H9 (cell line): ENCODE measurements around the gene NBEAL2. TPM values are rescaled to one million over a fixed set of nuclear protein-coding genes. Genes with fewer than 3 reads are reported as not detected.

Source experiments
- DNase-seq: peaks from one replicate; pipeline ENCODE4 v3.0.0-alpha.2; 2017
- H2AFZ ChIP-seq: one replicate; pipeline ENCODE4 v1.6.1; 2013; ENCODE audit warnings: mild to moderate bottlenecking, low read length, control low read depth, moderate library complexity
- H2AK5ac ChIP-seq: 2 replicates; pipeline ENCODE4 v1.6.1; 2013; ENCODE audit warnings: low read length, control low read depth, mixed read lengths; ENCODE audit not compliant: insufficient read length
- H2BK120ac ChIP-seq: one replicate; pipeline ENCODE4 v1.6.1; 2013; ENCODE audit warnings: low read depth, mild to moderate bottlenecking, low read length, control low read depth, inconsistent platforms; ENCODE audit not compliant: poor library complexity, severe bottlenecking
- H2BK12ac ChIP-seq: 2 replicates; pipeline ENCODE4 v1.6.1; 2013; ENCODE audit warnings: low read length, control low read depth, mixed read lengths, low read depth; ENCODE audit not compliant: insufficient read length
- H2BK15ac ChIP-seq: 2 replicates; pipeline ENCODE4 v1.6.1; 2013; ENCODE audit warnings: low read depth, low read length, control low read depth
- H2BK20ac ChIP-seq: one replicate; pipeline ENCODE4 v1.6.1; 2013; ENCODE audit warnings: low read depth, mild to moderate bottlenecking, low read length, control low read depth, inconsistent platforms; ENCODE audit not compliant: poor library complexity, severe bottlenecking
- H2BK5ac ChIP-seq: 2 replicates; pipeline ENCODE4 v1.6.1; 2013; ENCODE audit warnings: low read length, control low read depth, mixed read lengths; ENCODE audit not compliant: insufficient read length
- H3K14ac ChIP-seq: 2 replicates; pipeline ENCODE4 v1.6.1; 2013; ENCODE audit warnings: low read length, control low read depth; ENCODE audit not compliant: insufficient read depth
- H3K18ac ChIP-seq: 2 replicates; pipeline ENCODE4 v1.6.1; 2013; ENCODE audit warnings: low read depth, mild to moderate bottlenecking, mixed read lengths, low read length, control low read depth; ENCODE audit not compliant: insufficient read length
- H3K23ac ChIP-seq: 2 replicates; pipeline ENCODE4 v1.6.1; 2013; ENCODE audit warnings: low read length, control low read depth, mixed read lengths, low read depth; ENCODE audit not compliant: insufficient read length
- H3K23me2 ChIP-seq: 2 replicates; pipeline ENCODE4 v1.6.1; 2013; ENCODE audit warnings: low read depth, mild to moderate bottlenecking, mixed read lengths, low read length, control low read depth; ENCODE audit not compliant: insufficient read length, poor library complexity, severe bottlenecking
- H3K27ac ChIP-seq: 2 replicates; pipeline ENCODE4 v1.5.1; 2013; ENCODE audit warnings: low read length, control low read depth, mixed read lengths, low read depth; ENCODE audit not compliant: insufficient read length
- H3K27me3 ChIP-seq: 2 replicates; pipeline ENCODE4 v1.6.1; 2013; ENCODE audit warnings: low read length, control low read depth, inconsistent platforms; ENCODE audit not compliant: insufficient read depth
- H3K4ac ChIP-seq: 2 replicates; pipeline ENCODE4 v1.6.1; 2013; ENCODE audit warnings: low read depth, mild to moderate bottlenecking, control low read depth, inconsistent platforms, low read length, moderate library complexity
- H3K4me1 ChIP-seq: 2 replicates; pipeline ENCODE4 v1.6.1; 2013; ENCODE audit warnings: low read length, control low read depth, inconsistent platforms; ENCODE audit not compliant: insufficient read depth
- H3K4me2 ChIP-seq: 2 replicates; pipeline ENCODE4 v1.6.1; 2013; ENCODE audit warnings: low read length, control low read depth, mixed read lengths; ENCODE audit not compliant: insufficient read length, insufficient read depth
- H3K56ac ChIP-seq: 2 replicates; pipeline ENCODE4 v1.6.1; 2013; ENCODE audit warnings: low read depth, mild to moderate bottlenecking, mixed read lengths, low read length, control low read depth; ENCODE audit not compliant: insufficient read length
- H3K79me1 ChIP-seq: 2 replicates; pipeline ENCODE4 v1.6.1; 2013; ENCODE audit warnings: low read depth, mild to moderate bottlenecking, moderate library complexity, low read length, control low read depth, inconsistent platforms; ENCODE audit not compliant: insufficient read depth, poor library complexity, severe bottlenecking
- H3K79me2 ChIP-seq: 2 replicates; pipeline ENCODE4 v1.6.1; 2013; ENCODE audit warnings: low read length, control low read depth, inconsistent platforms; ENCODE audit not compliant: insufficient read depth
- H3K9ac ChIP-seq: 2 replicates; pipeline ENCODE4 v1.6.1; 2013; ENCODE audit warnings: low read length, control low read depth, mixed read lengths; ENCODE audit not compliant: insufficient read length; ENCODE audit errors: extremely low read depth
- H3K9me3 ChIP-seq: one replicate; pipeline ENCODE4 v1.6.1; 2013; ENCODE audit warnings: low read depth, low read length, inconsistent platforms; ENCODE audit not compliant: control insufficient read depth
- H3T11ph ChIP-seq: one replicate; pipeline ENCODE4 v1.6.1; 2013; ENCODE audit warnings: mild to moderate bottlenecking, low read length, control low read depth, inconsistent platforms
- H4K20me1 ChIP-seq: one replicate; pipeline ENCODE4 v1.6.1; 2013; ENCODE audit not compliant: control insufficient read depth, insufficient read length, insufficient read depth
- H4K5ac ChIP-seq: 2 replicates; pipeline ENCODE4 v1.6.1; 2013; ENCODE audit warnings: low read depth, mild to moderate bottlenecking, mixed read lengths, low read length, control low read depth; ENCODE audit not compliant: insufficient read length
- H4K8ac ChIP-seq: replicated peaks from 2 replicates; pipeline ENCODE4 v1.6.1; 2013; ENCODE audit warnings: low read length, control low read depth, mixed read lengths, low read depth; ENCODE audit not compliant: insufficient read length
- H4K91ac ChIP-seq: 2 replicates; pipeline ENCODE4 v1.6.1; 2013; ENCODE audit warnings: low read depth, mild to moderate bottlenecking, moderate library complexity, mixed read lengths, low read length, control low read depth; ENCODE audit not compliant: insufficient read length
- H3K27ac Mint-ChIP-seq, 3 experiments: 2 replicates in 2 of 3; 3 replicates in 1 of 3; pipeline ENCODE4 v1.8.0; 2020 to 2021; ENCODE audit warnings: mixed read lengths in 3 of 3, mild to moderate bottlenecking in 1 of 3, moderate library complexity in 1 of 3
- H3K27me3 Mint-ChIP-seq: 2 replicates; pipeline ENCODE4 v1.8.0; 2021; ENCODE audit warnings: low read depth, mild to moderate bottlenecking, moderate library complexity, mixed read lengths
- H3K36me3 Mint-ChIP-seq, 3 experiments: 2 replicates in 2 of 3; 3 replicates in 1 of 3; pipeline ENCODE4 v1.8.0; 2020 to 2021; ENCODE audit warnings: low read depth in 3 of 3, mixed read lengths in 3 of 3; ENCODE audit not compliant: insufficient read depth in 1 of 3
- H3K4me1 Mint-ChIP-seq, 2 experiments: 2 replicates each; pipeline ENCODE4 v1.8.0; 2020; ENCODE audit warnings: mixed read lengths in 2 of 2
- H3K4me3 Mint-ChIP-seq, 2 experiments: 2 replicates in 1 of 2; 3 replicates in 1 of 2; pipeline ENCODE4 v1.8.0; 2020 to 2021; ENCODE audit warnings: mild to moderate bottlenecking in 2 of 2, mixed read lengths in 2 of 2, moderate library complexity in 1 of 2
- H3K9me3 Mint-ChIP-seq, 2 experiments: 2 replicates in 1 of 2; 3 replicates in 1 of 2; pipeline ENCODE4 v1.8.0; 2020; ENCODE audit warnings: mild to moderate bottlenecking in 2 of 2, mixed read lengths in 2 of 2, moderate library complexity in 1 of 2
- WGBS: extraction: QIAGEN DNeasy Blood & Tissue Kit; methylation state at CpG from one replicate; pipeline ENCODE4 v1.1.7; 2013; ENCODE audit warnings: missing lambda C conversion rate, low lambda C conversion rate, mixed read lengths; ENCODE audit not compliant: insufficient read length; ENCODE audit errors: extremely low coverage; 5-methylcytosine and 5-hydroxymethylcytosine counted together
- total RNA-seq: library from RNA; stranded (reverse); gene quantifications from 2 replicates; pipeline ENCODE4 v1.2.1, GENCODE V29; 2021
- TF ChIP-seq, protein P1 (sequence below): fragments of 200-600 bp; sonication (generic); conservative IDR thresholded peaks from 3 replicates; pipeline ENCODE4 v1.8.0; 2021; ENCODE audit warnings: antibody characterized with exemption, mild to moderate bottlenecking

NBEAL2 gene
- total RNA-seq, 1 experiment from 2014 or later: 52.1 TPM

DNA sequence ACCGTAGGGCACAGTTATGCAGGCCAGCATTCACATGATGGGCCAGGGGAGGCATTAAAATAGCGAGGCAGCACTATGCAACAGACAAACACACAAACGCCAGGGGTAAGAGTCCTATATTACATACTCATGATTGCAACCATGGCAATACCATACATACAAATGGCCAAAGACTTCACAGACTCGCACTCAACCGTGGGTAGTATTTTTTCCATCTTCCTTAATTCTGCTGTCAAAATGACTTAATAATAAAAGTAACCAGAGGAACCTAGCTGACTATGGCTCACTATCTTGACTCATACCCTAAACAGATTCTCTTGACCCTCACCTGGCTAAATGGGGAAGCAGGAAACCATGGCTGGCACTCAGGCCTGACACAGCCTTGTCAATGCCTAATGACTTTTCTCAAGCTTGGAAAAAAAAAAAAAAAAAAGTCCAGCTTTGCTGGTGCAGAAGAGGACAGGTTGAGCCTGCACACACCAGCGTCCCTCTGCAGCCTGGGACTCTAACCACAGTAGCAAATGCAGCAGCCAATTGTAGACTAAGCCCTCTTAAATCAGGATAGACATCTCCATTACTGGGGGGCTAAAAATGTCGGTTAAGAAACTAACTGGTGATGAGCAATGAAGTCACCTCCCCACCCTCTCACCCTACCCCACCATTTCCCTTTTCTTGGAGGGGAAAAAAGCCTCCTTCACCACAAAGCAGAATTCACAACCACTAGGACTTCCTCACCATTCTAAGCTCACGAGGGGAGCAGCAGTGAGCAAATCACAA, 26.0 kb upstream of the NBEAL2 start:
- H3K4ac ChIP-seq: no peak overlapping the region
- H3K23ac ChIP-seq: no peak overlapping the region
- Mint-ChIP-seq H3K27ac (peak overlapping the region in 1 of 3 experiments; percentile 23; a peak in 2 of 7 replicates), H3K27me3 (no peaks in the 10 kb centered on the region), H3K4me3 (no peak overlapping the region), H3K36me3 (no peaks in the 10 kb centered on the region; a peak in 4 of 7 replicates), H3K4me1 (peaks cover 37 to 58% of the 10 kb centered on the region in 2 experiments), H3K9me3 (no peaks in the 10 kb centered on the region; a peak in 1 of 5 replicates)
- no peak overlapping the region for H3K4me2 ChIP-seq
- no peak overlapping the region for H2AFZ ChIP-seq
- H2BK120ac ChIP-seq: no peak overlapping the region
- H3K9me3 ChIP-seq: no peaks in the 10 kb centered on the region
- no peaks in the 10 kb centered on the region for H3K27me3 ChIP-seq
- H3K79me2 ChIP-seq: peaks cover 34% of the 10 kb centered on the region; the same call in 1 of the 2 replicates
- no peak overlapping the region for H3K9ac ChIP-seq
- no peak overlapping the region for H4K8ac ChIP-seq
- no peak overlapping the region for H2AK5ac ChIP-seq
- H3T11ph ChIP-seq: no peak overlapping the region
- no peak overlapping the region for H2BK20ac ChIP-seq
- H3K18ac ChIP-seq: no peak overlapping the region
- H3K27ac ChIP-seq: no peak overlapping the region
- no peak overlapping the region for H4K5ac ChIP-seq
- no peak overlapping the region for H2BK5ac ChIP-seq
- peaks cover 9% of the 10 kb centered on the region; the same call in 1 of the 2 replicates for H3K4me1 ChIP-seq
- no peak for DNase-seq
- no CpG with 5 or more reads among the region's 8 CpGs for WGBS
- no peak overlapping the region for H2BK15ac ChIP-seq
- no peaks in the 10 kb centered on the region for H3K23me2 ChIP-seq
- TF ChIP-seq, protein P1, sequence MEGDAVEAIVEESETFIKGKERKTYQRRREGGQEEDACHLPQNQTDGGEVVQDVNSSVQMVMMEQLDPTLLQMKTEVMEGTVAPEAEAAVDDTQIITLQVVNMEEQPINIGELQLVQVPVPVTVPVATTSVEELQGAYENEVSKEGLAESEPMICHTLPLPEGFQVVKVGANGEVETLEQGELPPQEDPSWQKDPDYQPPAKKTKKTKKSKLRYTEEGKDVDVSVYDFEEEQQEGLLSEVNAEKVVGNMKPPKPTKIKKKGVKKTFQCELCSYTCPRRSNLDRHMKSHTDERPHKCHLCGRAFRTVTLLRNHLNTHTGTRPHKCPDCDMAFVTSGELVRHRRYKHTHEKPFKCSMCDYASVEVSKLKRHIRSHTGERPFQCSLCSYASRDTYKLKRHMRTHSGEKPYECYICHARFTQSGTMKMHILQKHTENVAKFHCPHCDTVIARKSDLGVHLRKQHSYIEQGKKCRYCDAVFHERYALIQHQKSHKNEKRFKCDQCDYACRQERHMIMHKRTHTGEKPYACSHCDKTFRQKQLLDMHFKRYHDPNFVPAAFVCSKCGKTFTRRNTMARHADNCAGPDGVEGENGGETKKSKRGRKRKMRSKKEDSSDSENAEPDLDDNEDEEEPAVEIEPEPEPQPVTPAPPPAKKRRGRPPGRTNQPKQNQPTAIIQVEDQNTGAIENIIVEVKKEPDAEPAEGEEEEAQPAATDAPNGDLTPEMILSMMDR: no peak
- no peak overlapping the region for H2BK12ac ChIP-seq
- no peak overlapping the region for H3K14ac ChIP-seq
- H4K20me1 ChIP-seq: peaks cover 2% of the 10 kb centered on the region
- H4K91ac ChIP-seq: no peak overlapping the region
- H3K56ac ChIP-seq: no peak overlapping the region
- H3K79me1 ChIP-seq: peaks cover 15% of the 10 kb centered on the region
